ENCODE results near the gene DUOX2.
A peak's percentile ranks its signal among the peaks of the same experiment; 100 is the strongest.

The DUOX2 gene

GRCh38 chr15:45155739-45156138, 41.8 kb upstream of the DUOX2 start:
- DNase-seq (ENCODE audit: low read depth): no peak
- TF ChIP-seq CTCF (IDR thresholded peaks at IDR 0.05; ENCODE audit: insufficient read depth, low read depth, low read length, missing control alignments): no peak

GRCh38 chr15:45151998-45152828, 38.2 kb upstream of the DUOX2 start:
- no peak for DNase-seq (ENCODE audit: low read depth)
- TF ChIP-seq CTCF (IDR thresholded peaks at IDR 0.05; ENCODE audit: insufficient read depth, low read depth, low read length, missing control alignments): no peak
- no peak overlapping the region for H3K4me3 ChIP-seq (ENCODE audit: low read length)

More at GRCh38 chr15:45155739-45156138, 41.8 kb upstream of the DUOX2 start:
- H3K4me3 ChIP-seq (ENCODE audit: low read length): no peak overlapping the region

- no peak overlapping the region for H3K4me3 ChIP-seq (ENCODE audit: low read length)
- DNase-seq (ENCODE audit: low read depth): no peak
- TF ChIP-seq CTCF (IDR thresholded peaks at IDR 0.05; ENCODE audit: insufficient read depth, low read depth, low read length, missing control alignments): no peak
Observed at GRCh38 chr15:45150997-45151396, 37.0 kb upstream of the DUOX2 start.

- TF ChIP-seq CTCF (IDR thresholded peaks at IDR 0.05; ENCODE audit: insufficient read depth, low read depth, low read length, missing control alignments): no peak
- H3K4me3 ChIP-seq (ENCODE audit: low read length): no peak overlapping the region
- DNase-seq (ENCODE audit: low read depth): no peak
Observed at GRCh38 chr15:45150481-45150880, 36.5 kb upstream of the DUOX2 start.

GRCh38 chr15:45149060-45149459, 35.1 kb upstream of the DUOX2 start:
- DNase-seq (ENCODE audit: low read depth): no peak
- no peak for TF ChIP-seq CTCF (IDR thresholded peaks at IDR 0.05; ENCODE audit: insufficient read depth, low read depth, low read length, missing control alignments)
- no peak overlapping the region for H3K4me3 ChIP-seq (ENCODE audit: low read length)

- no peak for TF ChIP-seq CTCF (IDR thresholded peaks at IDR 0.05; ENCODE audit: insufficient read depth, low read depth, low read length, missing control alignments)
- DNase-seq (ENCODE audit: low read depth): peak; percentile 57
- no peak overlapping the region for H3K4me3 ChIP-seq (ENCODE audit: low read length)
Observed at GRCh38 chr15:45148076-45149059, 34.4 kb upstream of the DUOX2 start.
